Panc1 (cell line): Measurements from ENCODE around the gene STOML2. TPM values are rescaled to one million over a fixed set of nuclear protein-coding genes. Genes with fewer than 3 reads are reported as not detected.

Experiments
- ATAC-seq: fragments of 200-7000 bp; cut with Tn5 transposase; 2 replicates; pipeline ENCODE4 v1.9.1; 2020; ENCODE audit warnings: mild to moderate bottlenecking, moderate library complexity
- BruUV-seq: library from RNA; stranded (reverse); fragments of 400-500 nt; replicated peaks from 2 replicates; lab custom pipeline; 2021; lab: Mats Ljungman, UMichigan
- CTCF ChIA-PET: fragments of 300-600 bp; sonication (Branson Sonifier 250); formaldehyde crosslinking; loops from one replicate; lab custom pipeline; 2022; ENCODE audit warnings: antibody characterized with exemption; lab: Charles Lee
- POLR2A ChIA-PET: fragments of 300-600 bp; sonication (Branson Sonifier 250); formaldehyde crosslinking; loops from one replicate; lab custom pipeline; 2022; ENCODE audit warnings: antibody characterized with exemption; lab: Charles Lee
- DNase-seq: peaks from one replicate; pipeline ENCODE4 v3.0.0-alpha.2; 2010; ENCODE audit warnings: low read depth, low spot score
- H3K27ac ChIP-seq: 2 replicates; pipeline ENCODE4 v1.5.1; 2011; ENCODE audit warnings: mild to moderate bottlenecking, low read length, inconsistent platforms
- H3K27me3 ChIP-seq: fragments of 200-500 bp; sonication (Bioruptor generic); 2 replicates; pipeline ENCODE4 v1.6.0; 2014; ENCODE audit warnings: low read length, inconsistent platforms; ENCODE audit not compliant: control insufficient read depth, insufficient read depth
- H3K36me3 ChIP-seq: fragments of 200-500 bp; sonication (Bioruptor generic); 2 replicates; pipeline ENCODE4 v1.5.1; 2014; ENCODE audit warnings: inconsistent platforms, mild to moderate bottlenecking, low read length, moderate library complexity; ENCODE audit not compliant: control insufficient read depth, insufficient read depth
- H3K4me1 ChIP-seq: 2 replicates; pipeline ENCODE4 v1.5.1; 2011; ENCODE audit warnings: inconsistent platforms, mild to moderate bottlenecking, low read length, moderate library complexity; ENCODE audit not compliant: control insufficient read depth, insufficient read depth
- H3K4me3 ChIP-seq, 2 experiments: 2 replicates each; pipeline ENCODE4 v1.5.1; 2011 to 2012; ENCODE audit warnings: low read depth in 2 of 2, low read length in 2 of 2, mild to moderate bottlenecking in 2 of 2, inconsistent platforms in 1 of 2, moderate library complexity in 1 of 2
- H3K9me3 ChIP-seq: fragments of 200-500 bp; sonication (Bioruptor generic); 2 replicates; pipeline ENCODE4 v1.5.1; 2014; ENCODE audit warnings: low read depth, mild to moderate bottlenecking, inconsistent platforms, low read length, moderate library complexity; ENCODE audit not compliant: control insufficient read depth, insufficient read depth
- CTCF ChIP-seq: fragments of 450-650 bp; IDR thresholded peaks from 2 replicates; pipeline ENCODE4 v1.5.1; 2017; ENCODE audit warnings: mild to moderate bottlenecking
- POLR2AphosphoS5 ChIP-seq: IDR thresholded peaks from 2 replicates; pipeline ENCODE4 v1.6.1; 2012; ENCODE audit warnings: mild to moderate bottlenecking, low read depth, low read length, moderate library complexity
- REST ChIP-seq, 2 experiments: IDR thresholded peaks; 2 replicates each; pipeline ENCODE4 v1.6.1; 2011 to 2012; ENCODE audit warnings: low read depth in 2 of 2, control low read depth in 1 of 2, low read length in 1 of 2, mild to moderate bottlenecking in 1 of 2, moderate library complexity in 1 of 2; ENCODE audit not compliant: insufficient read depth in 1 of 2
- SIN3A ChIP-seq: IDR thresholded peaks from 2 replicates; pipeline ENCODE4 v1.6.1; 2012; ENCODE audit warnings: low read depth, mild to moderate bottlenecking, low read length, moderate library complexity, borderline replicate concordance; ENCODE audit not compliant: insufficient read depth
- TCF7L2 ChIP-seq: IDR thresholded peaks from 2 replicates; pipeline ENCODE4 v1.6.1; 2011; ENCODE audit warnings: mild to moderate bottlenecking, low read depth, low read length, inconsistent platforms
- in situ Hi-C: cut with HindIII; loops from 2 replicates; pipeline ENCODE4 v1.10.0; 2016; ENCODE audit warnings: low sequenced_read_pairs, low pct_unique_long_range_greater_than_20kb
- intact Hi-C: fragments of 100-400 bp; cut with micrococcal nuclease; formaldehyde crosslinking; loops from one replicate; pipeline ENCODE4 v1.10.0; 2022; ENCODE audit not compliant: unreplicated experiment
- total RNA-seq: library from RNA; stranded (reverse); gene quantifications from one replicate; pipeline ENCODE4 v1.2.1, GENCODE V29; 2021; ENCODE audit not compliant: unreplicated experiment

STOML2 gene
- total RNA-seq, 1 experiment from 2014 or later: 264 TPM

GRCh38 chr9:35070823-35071813 is 31.8 kb downstream of the STOML2 start:
- no peak; the same call in 1 of the 2 replicates for TF ChIP-seq POLR2AphosphoS5
- TF ChIP-seq CTCF: no peak
- no peak for TF ChIP-seq REST (IDR thresholded peaks at IDR 0.05; ENCODE audit: insufficient read depth in 1 of 2, low read depth in 2 of 2, low read length in 1 of 2)
- no peak for TF ChIP-seq TCF7L2
- TF ChIP-seq SIN3A: no peak
- intact Hi-C loops: no loop called here
- Histone ChIP-seq H3K4me1 (peaks cover 22% of the 10 kb centered on the region), H3K36me3 (peaks cover 17% of the 10 kb centered on the region), H3K4me3 (peak overlapping the region; percentile 68 to 93), H3K27ac (peak overlapping the region; percentile 98), H3K27me3 (no peaks in the 10 kb centered on the region), H3K9me3 (no peaks in the 10 kb centered on the region)
- BruUV-seq: TSS peak; percentile 76
- POLR2A ChIA-PET: interaction anchor here (0.6 to 1.4 kb wide), 5 partner anchors 9 to 655 kb away, joined by 3 to 6 read pairs (median 4); partner anchors contain the start of genes DNAJB5 and STOML2
- in situ Hi-C loops: no loop called here
- no peak for DNase-seq
- ATAC-seq: no peak
- CTCF ChIA-PET: interaction anchor here (0.5 kb wide), 2 partner anchors 21 to 383 kb away, joined by 3 to 4 read pairs; no protein-coding TSS in a partner anchor

GRCh38 chr9:35069020-35069419 is 33.9 kb downstream of the STOML2 start:
- TF ChIP-seq POLR2AphosphoS5: no peak
- no peak for TF ChIP-seq SIN3A
- no peak for TF ChIP-seq REST (IDR thresholded peaks at IDR 0.05; ENCODE audit: insufficient read depth in 1 of 2, low read depth in 2 of 2, low read length in 1 of 2)
- TF ChIP-seq TCF7L2: no peak
- TF ChIP-seq CTCF: no peak
- POLR2A ChIA-PET: interaction anchor here (0.5 to 0.7 kb wide), 4 partner anchors 9 to 441 kb away, joined by 3 to 11 read pairs (median 6); partner anchors contain the start of gene FANCG
- Histone ChIP-seq H3K4me3 (peak overlapping the region in 1 of 2 experiments; percentile 93; a peak in 1 of 4 replicates), H3K9me3 (no peaks in the 10 kb centered on the region), H3K4me1 (peaks cover 22% of the 10 kb centered on the region), H3K36me3 (peaks cover 29% of the 10 kb centered on the region), H3K27ac (no peak overlapping the region), H3K27me3 (no peaks in the 10 kb centered on the region)
- in situ Hi-C loops (no loop called here), intact Hi-C loops (no loop called here)
- ATAC-seq: no peak
- BruUV-seq: no TSS peak
- no peak for DNase-seq
- CTCF ChIA-PET: interaction anchor here (0.5 kb wide), 1 partner anchor 17 kb away, joined by 3 read pairs; no protein-coding TSS in a partner anchor
